Measurements from ENCODE around the gene C17orf113. TPM values are rescaled to one million over a fixed set of nuclear protein-coding genes. Genes with fewer than 3 reads are reported as not detected.

C17orf113 gene
- polyA plus RNA-seq, 1 experiment, result 0.07 TPM

- no peak for DNase-seq (ENCODE audit: low read depth, low spot score)
- Histone ChIP-seq H3K4me3 (ENCODE audit: low read depth, low read length) (no peak overlapping the region), H3K27ac (ENCODE audit: low read depth, low read length) (no peak overlapping the region), H3K9me3 (ENCODE audit: control insufficient read depth, insufficient read depth, low read length) (no peaks in the 10 kb centered on the region), H3K27me3 (ENCODE audit: control insufficient read depth, insufficient read depth, low read length) (no peaks in the 10 kb centered on the region)
- ChIA-PET POLR2A (no interaction called here), CTCF (interaction anchor here (1.8 kb wide), 1 partner anchor 11 kb away, joined by 10 read pairs; the partner anchor contains the start of gene NKIRAS2)
- TF ChIP-seq, protein P1, sequence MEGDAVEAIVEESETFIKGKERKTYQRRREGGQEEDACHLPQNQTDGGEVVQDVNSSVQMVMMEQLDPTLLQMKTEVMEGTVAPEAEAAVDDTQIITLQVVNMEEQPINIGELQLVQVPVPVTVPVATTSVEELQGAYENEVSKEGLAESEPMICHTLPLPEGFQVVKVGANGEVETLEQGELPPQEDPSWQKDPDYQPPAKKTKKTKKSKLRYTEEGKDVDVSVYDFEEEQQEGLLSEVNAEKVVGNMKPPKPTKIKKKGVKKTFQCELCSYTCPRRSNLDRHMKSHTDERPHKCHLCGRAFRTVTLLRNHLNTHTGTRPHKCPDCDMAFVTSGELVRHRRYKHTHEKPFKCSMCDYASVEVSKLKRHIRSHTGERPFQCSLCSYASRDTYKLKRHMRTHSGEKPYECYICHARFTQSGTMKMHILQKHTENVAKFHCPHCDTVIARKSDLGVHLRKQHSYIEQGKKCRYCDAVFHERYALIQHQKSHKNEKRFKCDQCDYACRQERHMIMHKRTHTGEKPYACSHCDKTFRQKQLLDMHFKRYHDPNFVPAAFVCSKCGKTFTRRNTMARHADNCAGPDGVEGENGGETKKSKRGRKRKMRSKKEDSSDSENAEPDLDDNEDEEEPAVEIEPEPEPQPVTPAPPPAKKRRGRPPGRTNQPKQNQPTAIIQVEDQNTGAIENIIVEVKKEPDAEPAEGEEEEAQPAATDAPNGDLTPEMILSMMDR (IDR thresholded peaks at IDR 0.05; ENCODE audit: low read depth, low read length), result no peak
These were observed 41.2 kb downstream of the C17orf113 start for GRCh38 chr17:42009170-42009569.

DNA sequence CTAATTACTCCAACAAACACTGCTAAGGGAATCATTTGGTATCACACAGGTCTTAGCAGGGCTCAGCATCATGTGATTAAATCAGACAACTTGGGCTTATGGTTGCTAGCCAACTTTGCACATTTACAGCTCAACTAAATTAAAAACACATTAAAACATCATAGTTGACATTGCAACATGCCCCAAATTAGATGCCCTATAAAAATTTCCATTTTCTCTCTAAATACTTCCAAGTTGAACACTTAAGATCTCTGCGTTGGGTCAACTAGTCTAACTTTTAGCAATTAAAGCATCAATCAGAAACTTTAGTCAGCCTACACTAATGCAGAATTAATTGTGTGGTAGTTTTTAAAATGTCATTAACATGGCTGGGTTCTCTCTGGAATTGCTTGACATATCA, 45.2 kb downstream of the C17orf113 start:
- Histone ChIP-seq H3K4me3 (ENCODE audit: low read depth, low read length) (no peak overlapping the region), H3K27me3 (ENCODE audit: control insufficient read depth, insufficient read depth, low read length) (no peaks in the 10 kb centered on the region), H3K27ac (ENCODE audit: low read depth, low read length) (no peak overlapping the region), H3K9me3 (ENCODE audit: control insufficient read depth, insufficient read depth, low read length) (no peaks in the 10 kb centered on the region)
- POLR2A ChIA-PET, result interaction anchor here (0.9 to 1.5 kb wide), 2 partner anchors 8 to 12 kb away, joined by 4 to 8 read pairs; partner anchors contain the start of gene DNAJC7
- CTCF ChIA-PET, result interaction anchor here (0.6 to 2.4 kb wide), 4 partner anchors 15 to 107 kb away, joined by 3 to 9 read pairs (median 4); partner anchors contain the start of genes DHX58 and NKIRAS2
- TF ChIP-seq, protein P1 (IDR thresholded peaks at IDR 0.05; ENCODE audit: low read depth, low read length), result no peak
- DNase-seq (ENCODE audit: low read depth, low spot score), result no peak

- no peak for DNase-seq (ENCODE audit: low read depth, low spot score)
- TF ChIP-seq, protein P1 (IDR thresholded peaks at IDR 0.05; ENCODE audit: low read depth, low read length), result no peak
- Histone ChIP-seq H3K27me3 (ENCODE audit: control insufficient read depth, insufficient read depth, low read length) (no peaks in the 10 kb centered on the region), H3K9me3 (ENCODE audit: control insufficient read depth, insufficient read depth, low read length) (no peaks in the 10 kb centered on the region), H3K27ac (ENCODE audit: low read depth, low read length) (peak overlapping the region; percentile 75), H3K4me3 (ENCODE audit: low read depth, low read length) (no peak overlapping the region)
- POLR2A ChIA-PET, result interaction anchor here (0.8 to 1.0 kb wide), 2 partner anchors 13 to 14 kb away, joined by 3 read pairs; partner anchors contain the start of gene DNAJC7
- CTCF ChIA-PET, result interaction anchor here (0.7 to 2.4 kb wide), 7 partner anchors 13 to 115 kb away, joined by 3 to 16 read pairs (median 4); partner anchors contain the start of genes DNAJC7 and NKIRAS2
These were observed 47.6 kb downstream of the C17orf113 start for GRCh38 chr17:42002792-42003301.

- Histone ChIP-seq H3K4me3 (ENCODE audit: low read depth, low read length) (no peak overlapping the region), H3K27me3 (ENCODE audit: control insufficient read depth, insufficient read depth, low read length) (no peaks in the 10 kb centered on the region), H3K27ac (ENCODE audit: low read depth, low read length) (no peak overlapping the region), H3K9me3 (ENCODE audit: control insufficient read depth, insufficient read depth, low read length) (no peaks in the 10 kb centered on the region)
- no peak for DNase-seq (ENCODE audit: low read depth, low spot score)
- TF ChIP-seq, protein P1 (IDR thresholded peaks at IDR 0.05; ENCODE audit: low read depth, low read length), result no peak
- POLR2A ChIA-PET, result interaction anchor here (0.8 to 1.0 kb wide), 2 partner anchors 14 to 15 kb away, joined by 3 read pairs; partner anchors contain the start of gene DNAJC7
- CTCF ChIA-PET, result interaction anchor here (1.0 to 2.3 kb wide), 4 partner anchors 15 to 23 kb away, joined by 3 to 16 read pairs (median 5); partner anchors contain the start of genes DNAJC7 and NKIRAS2
These were observed 48.1 kb downstream of the C17orf113 start for GRCh38 chr17:42002175-42002791.

GRCh38 chr17:42001729-42002128, 48.7 kb downstream of the C17orf113 start:
- Histone ChIP-seq H3K9me3 (ENCODE audit: control insufficient read depth, insufficient read depth, low read length) (no peaks in the 10 kb centered on the region), H3K27ac (ENCODE audit: low read depth, low read length) (no peak overlapping the region), H3K27me3 (ENCODE audit: control insufficient read depth, insufficient read depth, low read length) (no peaks in the 10 kb centered on the region), H3K4me3 (ENCODE audit: low read depth, low read length) (no peak overlapping the region)
- ChIA-PET CTCF (interaction anchor here (1.5 to 2.3 kb wide), 2 partner anchors 18 to 24 kb away, joined by 6 to 16 read pairs; partner anchors contain the start of gene NKIRAS2), POLR2A (no interaction called here)
- DNase-seq (ENCODE audit: low read depth, low spot score), result no peak
- TF ChIP-seq, protein P1 (IDR thresholded peaks at IDR 0.05; ENCODE audit: low read depth, low read length), result no peak
